B cell (primary cell): ENCODE measurements around the gene SUGCT.

Experiments
- CTCF ChIP-seq: fragments of 200-600 bp; IDR thresholded peaks from one replicate; pipeline ENCODE4 v1.8.0; 2022; ENCODE audit warnings: antibody characterized with exemption, mild to moderate bottlenecking
- EZH2 ChIP-seq: IDR thresholded peaks from 2 replicates; pipeline ENCODE4 v1.6.1; 2012; ENCODE audit warnings: borderline replicate concordance, low read depth, mild to moderate bottlenecking, moderate library complexity, low read length; ENCODE audit not compliant: insufficient read depth, poor library complexity, severe bottlenecking

GRCh38 chr7:40531956-40532355 is 397.2 kb downstream of the SUGCT start:
- no peak for TF ChIP-seq EZH2
- TF ChIP-seq CTCF, result no peak
